Osteocyte (in vitro differentiated cells): ENCODE data around the gene CD99. TPM values are rescaled to one million over a fixed set of nuclear protein-coding genes. Genes with fewer than 3 reads are reported as not detected.

Experiments
- DNase-seq: peaks from one replicate; pipeline ENCODE4 v3.0.0; 2021; ENCODE audit warnings: mixed read lengths; ENCODE audit not compliant: unreplicated experiment; ENCODE audit errors: extremely low spot score
- H3K27ac Mint-ChIP-seq: one replicate; pipeline ENCODE4 v1.8.0; 2021; ENCODE audit warnings: mild to moderate bottlenecking, mixed read lengths; ENCODE audit not compliant: unreplicated experiment
- H3K27me3 Mint-ChIP-seq: one replicate; pipeline ENCODE4 v1.8.0; 2021; ENCODE audit warnings: mixed read lengths; ENCODE audit not compliant: unreplicated experiment
- H3K36me3 Mint-ChIP-seq: one replicate; pipeline ENCODE4 v1.8.0; 2021; ENCODE audit warnings: mixed read lengths; ENCODE audit not compliant: unreplicated experiment
- H3K4me1 Mint-ChIP-seq: one replicate; pipeline ENCODE4 v1.8.0; 2021; ENCODE audit warnings: mixed read lengths; ENCODE audit not compliant: unreplicated experiment
- H3K4me3 Mint-ChIP-seq: one replicate; pipeline ENCODE4 v1.8.0; 2021; ENCODE audit warnings: mild to moderate bottlenecking, moderate library complexity, mixed read lengths; ENCODE audit not compliant: unreplicated experiment
- H3K9me3 Mint-ChIP-seq: one replicate; pipeline ENCODE4 v1.8.0; 2021; ENCODE audit warnings: mixed read lengths; ENCODE audit not compliant: unreplicated experiment
- CTCF ChIP-seq: fragments of 200-600 bp; sonication (generic); IDR thresholded peaks from 2 replicates; pipeline ENCODE4 v1.5.0; 2021; ENCODE audit warnings: antibody characterized with exemption, mild to moderate bottlenecking, moderate library complexity
- total RNA-seq: library from RNA; stranded (reverse); gene quantifications from 2 replicates; pipeline ENCODE4 v1.2.1, GENCODE V29; 2021

CD99 gene
- total RNA-seq, 1 donor from 2014 or later = 621 TPM

GRCh38 chrX:2678583-2678982 is 12.5 kb upstream of the CD99 start:
- no peak overlapping the region for H3K27ac Mint-ChIP-seq
- peaks cover 3% of the 10 kb centered on the region for H3K9me3 Mint-ChIP-seq
- no peak for TF ChIP-seq CTCF
- no peak overlapping the region for H3K4me3 Mint-ChIP-seq
- no peaks in the 10 kb centered on the region for H3K36me3 Mint-ChIP-seq
- no peak for DNase-seq
- no peaks in the 10 kb centered on the region for H3K27me3 Mint-ChIP-seq
- peaks cover 25% of the 10 kb centered on the region for H3K4me1 Mint-ChIP-seq

DNA sequence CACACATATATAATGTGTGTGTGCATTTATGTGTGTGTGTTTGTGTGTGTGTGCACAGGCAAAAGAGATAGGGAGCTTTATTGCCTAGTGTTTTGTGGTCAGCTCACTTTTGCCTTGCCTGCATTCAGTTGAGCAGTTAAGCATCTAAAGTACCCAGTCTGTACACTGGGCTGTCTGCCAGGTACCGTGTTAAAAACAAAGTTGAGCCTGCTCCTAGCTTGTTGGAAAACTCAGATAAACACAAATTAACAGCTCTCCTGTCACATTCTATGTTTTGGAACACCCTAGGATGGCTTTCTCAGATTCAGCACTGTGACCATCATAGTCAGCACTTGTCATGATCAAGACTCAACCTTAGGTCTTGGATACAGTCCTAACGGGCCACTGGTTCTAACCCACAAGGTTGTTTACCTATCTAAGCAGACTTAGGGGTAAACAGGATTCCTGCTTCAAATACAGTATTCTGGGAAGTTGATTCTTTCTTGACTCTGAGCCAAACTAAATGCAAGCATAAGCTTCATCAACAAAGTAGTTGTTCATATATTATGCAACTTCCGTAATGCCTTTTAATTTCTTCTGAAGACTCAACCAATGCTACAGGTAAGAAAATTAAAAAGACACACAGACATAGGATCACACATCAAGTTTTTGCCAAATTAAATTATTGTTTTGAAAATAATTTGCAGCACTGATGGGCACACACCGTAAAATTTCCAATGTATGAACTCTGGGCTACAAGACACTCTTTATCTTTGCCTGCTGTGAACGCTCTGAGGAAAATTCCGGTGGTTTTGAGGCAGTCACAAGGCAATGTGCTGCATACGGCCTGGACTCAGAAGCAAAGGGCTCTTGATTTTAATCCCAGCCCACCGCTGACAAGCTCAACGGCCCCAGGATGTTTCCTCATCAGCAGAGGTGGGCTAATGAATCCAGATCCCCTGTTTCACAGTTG is 11.3 kb upstream of the CD99 start:
- DNase-seq = no peak
- no peak overlapping the region for H3K4me3 Mint-ChIP-seq
- no peaks in the 10 kb centered on the region for H3K36me3 Mint-ChIP-seq
- peaks cover 3% of the 10 kb centered on the region for H3K9me3 Mint-ChIP-seq
- no peak for TF ChIP-seq CTCF
- H3K4me1 Mint-ChIP-seq = peaks cover 25% of the 10 kb centered on the region
- no peak overlapping the region for H3K27ac Mint-ChIP-seq
- H3K27me3 Mint-ChIP-seq = no peaks in the 10 kb centered on the region

DNA sequence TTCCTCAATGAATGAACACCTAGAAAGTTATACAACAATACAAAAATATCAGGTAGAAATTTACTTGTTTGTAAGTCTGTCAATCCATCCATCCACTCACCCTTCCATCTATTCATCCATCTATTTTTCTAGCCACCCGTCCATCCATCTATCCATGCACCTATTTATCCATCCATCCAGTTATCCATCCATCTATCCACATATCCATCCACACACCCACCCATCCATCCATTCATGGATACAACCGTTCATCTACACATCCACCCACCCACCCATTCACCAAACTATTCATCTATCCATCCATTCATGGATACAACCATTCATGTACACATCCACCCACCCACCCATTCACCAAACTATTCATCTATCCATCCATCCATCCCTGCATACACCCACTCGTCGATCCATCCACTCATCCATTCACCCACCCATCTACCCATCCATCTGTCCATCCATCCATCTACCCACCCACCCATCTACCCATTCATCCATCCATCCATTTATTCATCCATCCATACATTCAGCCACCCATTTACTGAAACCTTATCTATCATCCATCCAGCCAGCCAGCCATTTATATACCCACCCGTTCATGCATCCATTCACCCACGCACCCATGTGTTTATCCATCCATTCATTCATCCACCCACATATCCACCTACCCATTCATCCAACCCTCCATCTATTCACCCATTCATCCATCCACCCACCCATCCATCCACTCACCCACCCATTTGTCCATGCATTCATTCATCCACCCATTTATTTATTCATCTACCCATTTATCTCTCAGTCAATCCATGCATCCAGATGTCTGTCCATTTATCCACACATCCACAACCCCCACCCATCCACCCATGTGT is 10.4 kb upstream of the CD99 start:
- no peak for TF ChIP-seq CTCF
- Mint-ChIP-seq H3K4me1 (peaks cover 25% of the 10 kb centered on the region), H3K27me3 (no peaks in the 10 kb centered on the region), H3K27ac (no peak overlapping the region), H3K4me3 (no peak overlapping the region), H3K36me3 (no peaks in the 10 kb centered on the region), H3K9me3 (peaks cover 3% of the 10 kb centered on the region)
- no peak for DNase-seq

- Mint-ChIP-seq H3K36me3 (no peaks in the 10 kb centered on the region), H3K4me1 (peaks cover 15% of the 10 kb centered on the region), H3K9me3 (no peaks in the 10 kb centered on the region), H3K27ac (no peak overlapping the region), H3K4me3 (no peak overlapping the region), H3K27me3 (no peaks in the 10 kb centered on the region)
- no peak for DNase-seq
- no peak for TF ChIP-seq CTCF
Measured at GRCh38 chrX:2682565-2683177, 8.4 kb upstream of the CD99 start.
